Immature natural killer cell (primary cell): Measurements from ENCODE around the gene KRTAP4-16. TPM values are rescaled to one million over a fixed set of nuclear protein-coding genes. Genes with fewer than 3 reads are reported as not detected.
"Not testable (repeated sequence)": the region's sequence is repeated elsewhere in the genome, so short reads cannot be mapped to it uniquely, and the experiment has no call there.

Experiments used
- DNase-seq, 3 donors: peaks; one replicate each; pipeline ENCODE4 v3.0.0; 2022; ENCODE audit warnings: mixed read lengths in 1 of 3
- H3K27ac Mint-ChIP-seq, 6 donors: one replicate each; pipeline ENCODE4 v1.8.0; 2020; ENCODE audit warnings: mixed read lengths in 6 of 6, mild to moderate bottlenecking in 5 of 6, inconsistent platforms in 4 of 6, moderate library complexity in 3 of 6
- H3K27me3 Mint-ChIP-seq, 3 donors: one replicate each; pipeline ENCODE4 v1.8.0; 2020 to 2021; ENCODE audit warnings: low read depth in 3 of 3, mild to moderate bottlenecking in 3 of 3, mixed read lengths in 3 of 3, moderate library complexity in 3 of 3, inconsistent platforms in 1 of 3
- H3K36me3 Mint-ChIP-seq, 3 donors: one replicate each; pipeline ENCODE4 v1.8.0; 2020; ENCODE audit warnings: mixed read lengths in 3 of 3, inconsistent platforms in 2 of 3, mild to moderate bottlenecking in 2 of 3
- H3K4me1 Mint-ChIP-seq, 2 donors: one replicate each; pipeline ENCODE4 v1.8.0; 2020; ENCODE audit warnings: inconsistent platforms in 2 of 2, mild to moderate bottlenecking in 2 of 2, mixed read lengths in 2 of 2, moderate library complexity in 1 of 2
- H3K4me3 Mint-ChIP-seq, 5 donors: one replicate each; pipeline ENCODE4 v1.8.0; 2020; ENCODE audit warnings: mild to moderate bottlenecking in 5 of 5, mixed read lengths in 5 of 5, inconsistent platforms in 3 of 5, moderate library complexity in 3 of 5
- H3K9me3 Mint-ChIP-seq, 6 donors: one replicate each; pipeline ENCODE4 v1.8.0; 2020; ENCODE audit warnings: mild to moderate bottlenecking in 6 of 6, mixed read lengths in 6 of 6, inconsistent platforms in 4 of 6, moderate library complexity in 3 of 6
- polyA plus RNA-seq, 3 donors: library from polyadenylated mRNA; unstranded; fragments of 300-500 nt; fragmentation: Illumina TruSeq; gene quantifications; one replicate each; pipeline ENCODE4 v1.2.3, GENCODE V29; 2021

The KRTAP4-16 gene
- polyA plus RNA-seq, 3 donors from 2014 or later: not detected

GRCh38 chr17:41058741-41059140 lies 43.3 kb downstream of the KRTAP4-16 start:
- no peak overlapping the region for H3K27ac Mint-ChIP-seq
- H3K4me1 Mint-ChIP-seq: no peaks in the 10 kb centered on the region
- H3K9me3 Mint-ChIP-seq: peaks cover 0 to 3% (median 0%) of the 10 kb centered on the region in 6 donors
- H3K4me3 Mint-ChIP-seq: no peak overlapping the region
- DNase-seq: no peak
- H3K27me3 Mint-ChIP-seq: peaks cover 2 to 17% (median 2%) of the 10 kb centered on the region in 3 donors
- H3K36me3 Mint-ChIP-seq: no peaks in the 10 kb centered on the region

DNA sequence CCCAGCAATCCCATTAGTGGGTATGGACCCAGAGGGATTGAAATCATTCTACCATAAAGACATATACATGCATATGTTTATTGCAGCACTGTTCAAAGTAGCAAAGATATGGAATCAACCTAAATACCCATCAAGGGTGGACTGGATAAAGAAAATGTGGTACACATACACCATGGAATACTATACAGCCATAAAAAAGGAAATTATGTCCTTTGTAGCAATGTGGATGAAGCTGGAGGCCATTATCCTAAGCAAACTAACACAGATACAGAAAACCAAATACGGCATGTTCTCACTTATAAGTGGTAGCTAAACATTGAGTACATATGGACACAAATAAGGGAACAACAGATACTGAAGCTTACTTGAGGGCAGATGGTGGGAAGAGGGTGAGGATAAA lies 44.5 kb downstream of the KRTAP4-16 start:
- Mint-ChIP-seq H3K27me3 (peaks cover 2 to 12% (median 2%) of the 10 kb centered on the region in 3 donors), H3K27ac (no peak overlapping the region)

DNA sequence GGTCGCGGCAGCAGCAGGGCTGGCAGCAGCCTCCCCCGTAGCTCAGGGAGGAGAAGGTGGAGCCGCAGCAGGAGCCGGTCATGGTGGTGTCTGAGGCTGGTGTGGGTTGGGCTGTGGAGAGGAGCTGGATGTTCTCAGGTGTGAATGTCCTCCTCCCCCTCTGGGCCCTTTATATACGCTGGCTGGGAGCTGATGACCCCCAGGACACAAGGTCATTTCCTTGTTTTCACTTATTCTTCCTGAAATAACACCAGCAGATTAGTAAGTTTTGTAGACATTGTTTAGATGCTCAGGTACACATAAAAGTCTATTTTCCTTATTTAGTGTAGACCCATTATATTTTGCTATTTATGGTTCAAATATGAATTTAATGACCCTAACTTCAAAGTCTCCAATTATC lies 46.9 kb downstream of the KRTAP4-16 start, which contains the start of gene KRTAP2-2:
KRTAP2-2 (minus strand) TSS at position 101 of the 400 bp plus-strand sequence; CDS start at position 82, 19 bp downstream.
- not testable (repeated sequence) for H3K4me1 Mint-ChIP-seq, H3K4me3 Mint-ChIP-seq, H3K27me3 Mint-ChIP-seq, H3K27ac Mint-ChIP-seq, DNase-seq, H3K9me3 Mint-ChIP-seq, H3K36me3 Mint-ChIP-seq

More for the DNA sequence above, 44.5 kb downstream of the KRTAP4-16 start:
- no peaks in the 10 kb centered on the region for H3K4me1 Mint-ChIP-seq
- H3K36me3 Mint-ChIP-seq: no peaks in the 10 kb centered on the region
- no peak overlapping the region for H3K4me3 Mint-ChIP-seq
- no peak for DNase-seq
- H3K9me3 Mint-ChIP-seq: peaks cover 0 to 3% (median 0%) of the 10 kb centered on the region in 6 donors

DNA sequence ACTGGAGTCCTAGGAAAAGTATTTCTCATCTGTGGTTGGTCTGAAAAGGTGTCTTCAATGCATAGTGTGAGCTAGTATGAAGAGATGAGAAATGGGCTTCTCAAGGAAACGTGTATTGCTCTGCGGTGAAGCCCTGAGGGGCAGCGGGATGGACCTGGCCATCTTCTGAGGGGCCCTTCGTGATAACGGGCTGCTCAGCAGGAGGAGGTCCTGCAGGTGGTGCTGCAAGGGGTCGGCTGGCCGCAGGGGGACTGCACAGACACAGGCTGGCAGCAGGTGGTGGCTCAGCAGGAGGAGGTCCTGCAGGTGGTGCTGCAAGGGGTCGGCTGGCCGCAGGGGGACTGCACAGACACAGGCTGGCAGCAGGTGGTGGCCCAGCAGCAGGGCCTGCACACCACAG lies 47.5 kb downstream of the KRTAP4-16 start:
- not testable (repeated sequence) for DNase-seq, H3K4me3 Mint-ChIP-seq, H3K4me1 Mint-ChIP-seq, H3K27me3 Mint-ChIP-seq, H3K27ac Mint-ChIP-seq, H3K9me3 Mint-ChIP-seq, H3K36me3 Mint-ChIP-seq

GRCh38 chr17:41054025-41054424 lies 48.0 kb downstream of the KRTAP4-16 start:
- DNase-seq: no peak
- H3K4me1 Mint-ChIP-seq: peaks cover under 1 to 2% of the 10 kb centered on the region in 2 donors
- peaks cover 0 to 5% (median 4%) of the 10 kb centered on the region in 3 donors for H3K27me3 Mint-ChIP-seq
- no peak overlapping the region for H3K4me3 Mint-ChIP-seq
- no peaks in the 10 kb centered on the region for H3K36me3 Mint-ChIP-seq
- no peak overlapping the region for H3K27ac Mint-ChIP-seq
- H3K9me3 Mint-ChIP-seq: no peaks in the 10 kb centered on the region

GRCh38 chr17:41052566-41052965 lies 49.4 kb downstream of the KRTAP4-16 start:
- no peak for DNase-seq
- Mint-ChIP-seq H3K27me3 (peaks cover 5 to 7% (median 5%) of the 10 kb centered on the region in 3 donors), H3K27ac (no peak overlapping the region), H3K36me3 (no peaks in the 10 kb centered on the region), H3K4me1 (peaks cover 4 to 6% of the 10 kb centered on the region in 2 donors), H3K9me3 (no peaks in the 10 kb centered on the region), H3K4me3 (no peak overlapping the region)

Other genes with a start within 250 kb of the KRTAP4-16 start
- gene KRT12, start 235.0 kb downstream of the KRTAP4-16 start, polyA plus RNA-seq: not detected
- gene KRT20, start 217.0 kb downstream of the KRTAP4-16 start, polyA plus RNA-seq: not detected
- not detected for gene KRT23, start 164.6 kb downstream of the KRTAP4-16 start, polyA plus RNA-seq
- gene KRT39, start 135.3 kb downstream of the KRTAP4-16 start, polyA plus RNA-seq: not detected
- not detected for gene KRT40, start 117.9 kb downstream of the KRTAP4-16 start, polyA plus RNA-seq
- not detected for gene KRTAP3-3, start 108.0 kb downstream of the KRTAP4-16 start, polyA plus RNA-seq
- gene KRTAP3-2, start 102.3 kb downstream of the KRTAP4-16 start, polyA plus RNA-seq: not detected
- gene KRTAP3-1, start 93.1 kb downstream of the KRTAP4-16 start, polyA plus RNA-seq: not detected
- gene KRTAP1-5, start 75.0 kb downstream of the KRTAP4-16 start, polyA plus RNA-seq: not detected
- gene KRTAP1-4, start 72.0 kb downstream of the KRTAP4-16 start, polyA plus RNA-seq: not detected
- gene KRTAP1-3, start 67.3 kb downstream of the KRTAP4-16 start, polyA plus RNA-seq: not detected
- gene KRTAP1-1, start 60.8 kb downstream of the KRTAP4-16 start, polyA plus RNA-seq: not detected
- not detected for gene KRTAP2-1, start 54.9 kb downstream of the KRTAP4-16 start, polyA plus RNA-seq
- not detected for gene KRTAP2-2, start 47.0 kb downstream of the KRTAP4-16 start, polyA plus RNA-seq
- gene KRTAP2-3, start 42.1 kb downstream of the KRTAP4-16 start, polyA plus RNA-seq: not detected
- gene KRTAP2-4, start 36.3 kb downstream of the KRTAP4-16 start, polyA plus RNA-seq: not detected
- gene KRTAP4-7, start 18.1 kb downstream of the KRTAP4-16 start, polyA plus RNA-seq: not detected
- gene KRTAP4-8, start 4.1 kb downstream of the KRTAP4-16 start, polyA plus RNA-seq: not detected
- not detected for gene KRTAP4-9, start 3.2 kb upstream of the KRTAP4-16 start, polyA plus RNA-seq
- not detected for gene KRTAP4-11, start 16.2 kb upstream of the KRTAP4-16 start, polyA plus RNA-seq
- not detected for gene KRTAP4-12, start 22.0 kb upstream of the KRTAP4-16 start, polyA plus RNA-seq
- gene KRTAP4-6, start 38.3 kb upstream of the KRTAP4-16 start, polyA plus RNA-seq: not detected
- gene KRTAP4-5, start 47.6 kb upstream of the KRTAP4-16 start, polyA plus RNA-seq: not detected
- not detected for gene KRTAP4-4, start 58.5 kb upstream of the KRTAP4-16 start, polyA plus RNA-seq
- not detected for gene KRTAP4-3, start 66.0 kb upstream of the KRTAP4-16 start, polyA plus RNA-seq
- gene KRTAP4-2, start 76.0 kb upstream of the KRTAP4-16 start, polyA plus RNA-seq: not detected
- not detected for gene KRTAP4-1, start 82.7 kb upstream of the KRTAP4-16 start, polyA plus RNA-seq
- gene KRTAP9-1, start 87.7 kb upstream of the KRTAP4-16 start, polyA plus RNA-seq: not detected
- not detected for gene KRTAP9-2, start 124.4 kb upstream of the KRTAP4-16 start, polyA plus RNA-seq
- gene KRTAP9-3, start 130.2 kb upstream of the KRTAP4-16 start, polyA plus RNA-seq: not detected
- gene KRTAP9-8, start 135.8 kb upstream of the KRTAP4-16 start, polyA plus RNA-seq: not detected
- gene KRTAP9-4, start 147.5 kb upstream of the KRTAP4-16 start, polyA plus RNA-seq: not detected
- gene KRTAP9-9, start 153.2 kb upstream of the KRTAP4-16 start, polyA plus RNA-seq: not detected
- not detected for gene KRTAP9-6, start 163.2 kb upstream of the KRTAP4-16 start, polyA plus RNA-seq
- gene KRTAP9-7, start 173.5 kb upstream of the KRTAP4-16 start, polyA plus RNA-seq: not detected
- not detected for gene KRTAP29-1, start 200.6 kb upstream of the KRTAP4-16 start, polyA plus RNA-seq
- gene KRTAP16-1, start 207.1 kb upstream of the KRTAP4-16 start, polyA plus RNA-seq: under 1 TPM in 2 of 3 donors, not detected in 1; 0.17 to 0.30 TPM
- not detected for gene KRTAP17-1, start 213.5 kb upstream of the KRTAP4-16 start, polyA plus RNA-seq
- not detected for gene KRT33A, start 248.6 kb upstream of the KRTAP4-16 start, polyA plus RNA-seq